NCI-H524 treated with DMSO at 0.1 percent for 48 hours (cell line): ENCODE data around the gene TSPAN18.

Experiments
- DNase-seq: peaks from one replicate; lab custom pipeline; 2025; lab: John Stamatoyannopoulos, UW

Gene TSPAN18

DNA sequence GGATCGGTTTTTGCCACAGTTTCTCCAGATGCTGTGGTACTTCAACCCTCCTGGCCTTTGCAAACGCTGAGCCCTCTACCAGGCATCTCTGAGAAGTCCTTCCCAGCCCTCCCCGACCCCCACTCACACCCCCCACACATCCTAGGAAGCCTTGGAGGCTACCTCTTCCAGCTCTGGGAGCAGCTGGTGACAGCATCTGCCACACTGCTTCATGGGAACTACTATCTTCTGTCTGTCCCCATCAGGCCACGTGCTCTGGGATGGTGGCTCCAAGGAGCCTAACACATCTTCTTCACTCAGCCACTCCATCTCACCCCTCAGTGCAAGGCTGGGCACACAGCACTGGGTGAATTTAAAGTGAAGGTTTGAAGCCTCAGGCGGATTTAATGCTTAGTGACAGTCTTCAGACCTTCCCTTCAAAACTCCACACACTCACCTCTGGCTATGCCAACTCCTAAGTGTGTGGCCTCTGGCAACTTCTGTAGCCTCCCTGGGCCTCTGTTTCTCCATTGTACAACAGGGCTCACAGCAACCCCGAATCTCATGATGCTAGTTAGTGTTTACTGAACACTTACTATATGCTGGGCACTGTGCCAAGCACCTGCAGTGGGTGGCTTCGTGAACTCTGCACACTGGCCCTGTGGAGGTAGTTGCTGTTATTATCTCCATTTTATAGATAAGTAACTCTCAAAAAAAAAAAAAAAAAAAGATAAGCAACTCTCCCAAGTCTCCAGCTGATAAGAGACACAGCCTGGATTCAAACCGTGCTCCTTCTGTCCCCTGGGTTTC, 231.2 kb downstream of the TSPAN18 start:
- peak; percentile 76 for DNase-seq

DNA sequence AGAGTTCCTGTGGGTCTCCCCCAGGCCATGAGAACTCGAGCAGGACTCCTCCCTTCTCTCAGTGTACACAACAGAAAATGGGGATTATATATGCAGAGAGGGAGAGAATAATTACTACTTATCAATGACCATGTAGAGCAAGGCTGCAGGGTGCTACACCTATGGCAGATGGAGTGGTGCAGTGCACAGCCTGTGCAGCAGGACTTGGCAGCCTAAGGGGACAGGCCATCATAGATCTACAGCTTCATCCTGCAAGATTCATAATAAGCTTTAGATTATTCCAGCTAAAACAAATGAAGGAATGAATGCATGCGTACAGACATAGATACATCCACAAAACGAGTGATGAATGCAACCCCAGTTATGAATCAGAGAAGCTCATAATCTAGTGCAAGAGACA, 232.3 kb downstream of the TSPAN18 start:
- DNase-seq, result no peak

DNA sequence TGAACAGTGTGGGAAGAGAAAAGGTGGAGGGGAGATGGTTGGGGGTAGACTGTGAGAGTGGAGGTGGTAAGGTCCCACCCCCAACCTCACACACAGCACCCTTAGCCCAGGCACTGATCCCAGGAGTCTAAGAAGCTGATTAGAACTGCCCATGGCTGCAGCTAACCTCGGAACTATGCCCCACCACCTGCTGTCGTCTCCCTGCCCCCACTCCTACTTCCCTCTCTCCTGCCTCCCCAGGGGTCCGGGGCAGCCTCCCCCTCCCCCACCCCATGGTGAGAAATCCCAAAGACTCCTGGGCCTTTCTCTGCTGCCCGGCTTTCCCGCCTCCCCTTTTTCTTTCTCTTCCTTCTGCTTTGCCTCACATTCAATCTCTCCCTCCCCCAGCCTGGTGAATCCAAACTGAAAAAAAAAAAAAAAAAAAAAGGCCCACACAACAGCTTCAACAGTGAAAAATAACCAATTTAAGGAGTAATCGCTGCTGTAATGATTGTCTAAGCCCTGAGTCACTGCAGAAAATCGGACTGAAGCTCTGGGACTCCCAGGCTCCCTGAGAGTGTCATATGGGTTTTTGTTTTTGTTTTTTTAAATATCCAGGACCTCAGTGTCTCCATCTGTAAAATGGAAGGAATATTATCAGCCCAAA, 233.6 kb downstream of the TSPAN18 start:
- DNase-seq, result no peak

DNA sequence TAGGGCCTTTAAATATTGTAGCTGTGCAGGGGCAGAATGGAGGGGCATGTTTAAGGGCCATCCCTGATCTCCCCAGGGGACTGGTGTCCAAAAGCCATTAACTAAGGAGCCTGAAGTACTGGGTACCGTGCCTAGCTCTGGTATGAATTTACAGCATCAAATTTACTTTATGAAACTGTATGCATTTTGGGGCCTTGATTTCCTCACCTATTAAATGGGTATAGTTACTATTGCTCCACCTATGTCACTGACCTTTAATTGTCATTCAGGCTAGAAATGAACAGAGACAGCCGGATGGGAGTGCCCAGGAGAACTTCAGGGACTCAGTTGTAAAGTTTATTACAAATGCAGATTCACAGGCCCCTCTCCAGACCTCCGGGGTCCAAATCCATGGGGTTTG, 235.7 kb downstream of the TSPAN18 start:
- no peak for DNase-seq

DNA sequence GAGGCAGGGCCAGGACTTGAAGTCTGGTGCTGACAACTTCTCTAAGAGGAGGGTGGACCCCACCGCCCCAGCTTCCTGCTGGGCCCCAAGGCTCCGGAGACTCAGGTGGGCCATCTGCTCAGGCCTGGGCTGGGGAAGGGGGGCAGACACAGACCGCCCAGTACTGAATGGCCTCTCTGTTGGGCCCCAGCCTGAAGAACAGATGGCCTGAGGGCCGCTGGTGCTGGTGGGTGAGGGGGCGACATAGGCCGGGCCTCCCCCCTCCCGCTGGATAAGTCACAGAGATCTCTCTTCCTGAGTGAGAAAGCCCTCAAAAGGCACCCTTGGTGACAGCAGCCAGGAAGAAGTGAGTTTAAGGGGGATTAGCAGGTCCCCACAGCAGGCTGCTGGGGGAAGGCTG, 236.4 kb downstream of the TSPAN18 start:
- peak; percentile 97 for DNase-seq

DNA sequence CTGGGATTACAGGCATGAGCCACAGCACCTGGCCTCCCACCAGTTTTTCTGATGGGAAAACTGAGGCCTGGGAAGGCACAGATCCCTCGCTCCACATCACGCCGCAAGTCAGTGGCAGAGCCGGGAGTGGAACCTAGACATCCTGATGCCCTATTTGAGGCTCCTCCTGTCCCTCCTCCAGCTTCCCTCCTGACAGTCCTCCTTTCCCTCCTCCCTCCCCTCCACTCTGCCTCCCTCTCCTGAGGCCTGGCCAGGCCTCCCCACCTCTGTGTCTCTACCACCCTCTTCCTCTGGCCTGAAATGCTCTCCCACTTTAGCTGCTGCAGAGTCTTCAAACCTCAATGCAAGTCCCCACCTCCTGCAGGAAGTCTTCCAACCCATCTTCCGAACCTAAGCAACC, 237.2 kb downstream of the TSPAN18 start:
- DNase-seq, result no peak

DNA sequence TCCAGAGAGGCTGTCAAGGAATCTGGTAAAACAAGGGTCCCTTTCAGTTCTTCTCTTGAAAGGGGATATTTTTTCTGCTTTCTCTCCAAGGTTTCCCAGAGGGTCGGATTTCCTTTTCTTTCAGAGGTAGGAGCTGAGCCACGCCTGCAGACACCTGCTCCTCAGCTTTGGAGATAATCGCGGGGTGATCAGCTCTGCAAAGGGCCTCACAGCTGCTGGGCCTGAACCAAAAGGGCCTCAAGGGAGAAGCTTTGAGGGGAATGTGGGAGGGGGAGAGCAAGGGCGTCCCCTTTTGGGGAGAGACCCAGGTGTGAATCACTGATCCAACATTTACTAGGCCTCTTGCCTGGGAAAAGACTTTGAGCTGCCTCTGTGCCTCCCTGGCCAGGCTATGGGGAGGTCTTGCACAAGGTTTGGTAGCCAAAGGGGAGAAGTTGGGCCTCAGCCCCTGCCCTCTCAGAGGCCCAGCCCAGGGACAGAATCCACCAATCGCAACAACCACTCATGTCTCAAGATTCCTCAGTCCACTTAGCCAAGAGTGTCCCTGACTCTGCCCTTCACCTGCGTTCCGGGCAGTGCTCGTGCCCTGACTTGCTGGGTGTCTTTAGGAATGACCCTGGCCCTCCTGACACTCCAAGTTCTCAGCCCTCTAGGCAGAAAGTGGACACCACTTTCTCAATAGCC, 237.9 kb downstream of the TSPAN18 start:
- DNase-seq, result peak; percentile 73

DNA sequence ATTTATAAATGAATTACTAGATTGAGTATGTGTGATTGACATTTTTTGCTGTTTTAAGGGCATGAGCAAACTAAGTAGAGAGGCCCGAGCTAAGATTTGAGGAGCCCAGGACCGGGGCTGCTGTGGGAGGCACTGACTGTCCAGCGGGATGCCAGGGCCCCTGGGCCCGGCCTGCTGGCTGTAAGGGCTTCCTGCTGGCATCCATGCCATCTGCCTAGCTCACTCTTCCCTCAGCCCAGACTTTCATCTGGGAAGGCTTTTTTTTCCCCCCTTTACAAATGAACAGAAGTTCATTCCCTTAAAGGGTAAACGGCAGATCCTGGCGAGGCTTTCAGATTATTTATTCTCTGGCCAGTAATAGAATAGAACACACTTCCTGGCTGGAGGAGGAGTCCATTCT, 239.9 kb downstream of the TSPAN18 start:
- no peak for DNase-seq

DNA sequence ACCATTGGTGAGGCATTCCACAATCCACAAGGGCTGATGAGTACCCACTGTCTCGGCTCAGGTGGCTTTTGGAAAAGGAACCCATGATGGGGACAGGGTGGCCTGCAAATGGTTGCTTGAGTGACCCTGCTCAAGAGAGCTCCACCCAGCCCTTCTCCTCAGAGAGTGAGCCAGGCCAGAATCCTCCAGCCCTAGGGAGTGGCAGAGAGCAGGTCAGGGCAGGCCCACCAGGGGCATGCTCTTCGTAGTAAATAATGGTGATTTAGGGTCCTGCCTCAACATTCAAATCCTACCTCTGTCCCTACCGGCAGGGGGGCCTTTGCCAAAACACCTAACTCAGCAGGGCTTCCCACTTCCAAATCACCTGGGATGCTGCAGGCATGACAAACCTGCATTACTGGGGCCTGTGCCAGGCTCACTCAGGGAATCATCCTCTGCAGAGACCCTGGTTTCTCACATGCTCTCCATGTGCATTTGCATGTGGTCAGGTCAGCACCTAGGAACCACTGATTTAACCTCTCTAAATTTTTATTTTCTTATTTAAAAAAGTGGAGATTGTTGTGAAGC, 241.3 kb downstream of the TSPAN18 start:
- no peak for DNase-seq

DNA sequence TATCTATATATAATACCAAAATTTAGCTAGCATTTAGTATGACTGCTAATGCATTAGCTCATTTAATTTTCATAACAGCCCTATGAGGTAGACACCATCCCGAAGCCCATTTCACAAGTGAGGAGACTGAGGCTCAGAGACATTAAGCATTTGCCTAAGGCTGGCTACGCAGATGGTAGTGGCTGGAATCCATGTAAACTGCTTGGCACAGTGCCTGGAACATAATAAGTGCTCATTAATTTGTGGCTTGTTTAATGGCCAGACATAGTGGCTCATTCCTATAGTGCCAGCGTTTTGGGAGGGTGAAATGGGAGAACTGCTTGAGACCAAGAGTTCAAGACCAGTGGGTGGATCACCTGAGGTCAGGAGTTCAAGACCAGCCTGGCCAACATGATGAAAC, 241.7 kb downstream of the TSPAN18 start:
- no peak for DNase-seq

DNA sequence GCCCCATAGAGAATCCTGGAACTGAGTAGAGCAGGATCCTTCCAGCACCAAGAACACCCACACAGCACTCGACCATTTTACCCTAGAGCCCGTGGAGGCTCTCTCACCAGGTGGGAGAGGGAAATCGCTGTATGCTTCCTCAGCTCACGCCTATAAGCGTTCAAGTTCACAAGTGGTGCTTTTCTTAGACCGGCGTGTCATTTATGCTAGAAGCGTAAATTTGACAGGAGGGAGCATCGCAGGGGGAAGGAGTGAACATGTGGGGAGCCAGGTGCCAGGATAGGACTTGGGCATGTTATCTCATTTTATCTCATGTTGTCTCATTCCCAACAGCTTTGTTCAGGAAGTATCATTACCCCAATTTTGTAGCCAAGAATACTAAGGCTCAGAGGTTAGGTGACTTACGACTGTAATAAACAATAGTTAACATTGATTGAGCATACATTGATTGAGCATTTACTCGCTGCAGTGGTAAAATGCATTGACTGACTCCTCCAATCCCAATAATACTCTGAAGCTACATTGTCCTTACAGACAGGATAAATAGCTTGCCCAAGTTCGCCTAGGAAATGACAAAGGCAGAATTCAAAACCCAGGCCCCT, 243.0 kb downstream of the TSPAN18 start:
- no peak for DNase-seq

DNA sequence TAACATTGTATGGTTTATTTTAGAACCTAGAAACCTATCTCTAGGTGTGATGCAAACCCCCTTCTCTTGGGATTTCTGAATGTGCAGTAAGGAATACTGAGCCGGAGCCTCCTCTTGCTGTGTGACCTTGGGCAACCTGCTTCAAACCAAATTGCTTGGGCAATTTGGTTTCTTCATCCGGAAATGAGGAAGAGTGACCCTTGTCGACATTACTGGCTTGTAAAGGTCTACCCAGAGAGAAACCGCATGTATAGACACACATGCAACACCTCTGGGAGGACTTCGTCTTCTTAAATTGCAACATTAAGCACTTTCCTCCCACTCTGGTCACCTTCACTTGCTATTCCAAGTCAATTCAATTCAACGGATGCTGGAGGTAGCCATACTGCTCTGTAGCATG, 243.5 kb downstream of the TSPAN18 start:
- DNase-seq, result no peak

DNA sequence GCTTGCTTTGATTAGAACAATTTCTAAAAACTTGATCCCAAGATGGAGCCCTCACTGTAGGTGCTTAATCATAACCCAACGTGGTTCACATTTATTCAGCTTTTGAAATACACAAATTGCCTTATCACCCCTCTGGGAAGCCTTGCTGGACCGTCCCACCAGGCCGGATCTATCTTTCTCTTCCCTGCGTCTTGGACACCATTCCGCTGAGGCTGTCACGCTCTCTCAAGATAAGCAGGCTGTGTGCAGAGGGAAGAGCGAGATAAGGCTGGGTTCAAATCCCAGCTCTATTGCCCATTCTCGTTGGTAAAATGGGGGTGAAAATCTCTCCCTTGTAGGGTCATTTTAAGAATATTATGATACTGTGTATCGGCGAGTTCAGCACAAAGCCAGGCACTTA, 244.4 kb downstream of the TSPAN18 start:
- no peak for DNase-seq

DNA sequence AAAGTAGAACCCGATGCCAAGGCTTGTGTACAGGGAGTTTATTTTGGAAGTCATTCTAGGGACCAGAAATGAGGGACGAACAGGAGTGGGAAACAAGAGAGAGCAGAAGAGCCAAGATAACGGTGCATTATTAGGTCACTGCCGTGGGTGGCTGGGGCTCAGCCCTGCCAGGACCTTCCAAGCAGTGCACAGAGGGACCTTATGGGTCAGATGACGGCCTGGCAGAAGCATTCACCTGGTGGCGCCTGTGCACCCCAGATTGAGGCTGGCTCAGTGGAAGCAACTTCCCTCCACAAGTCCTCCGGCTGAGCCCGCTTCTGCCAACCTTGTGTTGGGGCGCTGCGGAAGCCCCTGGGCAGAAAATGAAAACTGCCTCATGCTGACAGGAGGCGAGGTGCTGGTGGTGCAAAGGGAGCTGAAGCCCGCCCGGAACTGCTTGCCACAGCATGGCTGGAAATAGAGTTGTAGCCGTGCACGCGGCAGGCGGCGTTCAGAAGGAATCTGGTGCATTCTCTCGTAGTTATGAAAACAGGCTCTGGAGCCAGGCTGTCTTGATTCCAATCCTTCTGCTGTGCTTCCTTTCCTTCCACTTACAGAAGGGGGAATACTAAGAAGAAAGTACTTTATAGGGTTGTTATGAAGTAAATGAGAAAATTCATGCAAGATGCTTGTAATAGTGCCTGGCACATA, 246.1 kb downstream of the TSPAN18 start:
- no peak for DNase-seq

DNA sequence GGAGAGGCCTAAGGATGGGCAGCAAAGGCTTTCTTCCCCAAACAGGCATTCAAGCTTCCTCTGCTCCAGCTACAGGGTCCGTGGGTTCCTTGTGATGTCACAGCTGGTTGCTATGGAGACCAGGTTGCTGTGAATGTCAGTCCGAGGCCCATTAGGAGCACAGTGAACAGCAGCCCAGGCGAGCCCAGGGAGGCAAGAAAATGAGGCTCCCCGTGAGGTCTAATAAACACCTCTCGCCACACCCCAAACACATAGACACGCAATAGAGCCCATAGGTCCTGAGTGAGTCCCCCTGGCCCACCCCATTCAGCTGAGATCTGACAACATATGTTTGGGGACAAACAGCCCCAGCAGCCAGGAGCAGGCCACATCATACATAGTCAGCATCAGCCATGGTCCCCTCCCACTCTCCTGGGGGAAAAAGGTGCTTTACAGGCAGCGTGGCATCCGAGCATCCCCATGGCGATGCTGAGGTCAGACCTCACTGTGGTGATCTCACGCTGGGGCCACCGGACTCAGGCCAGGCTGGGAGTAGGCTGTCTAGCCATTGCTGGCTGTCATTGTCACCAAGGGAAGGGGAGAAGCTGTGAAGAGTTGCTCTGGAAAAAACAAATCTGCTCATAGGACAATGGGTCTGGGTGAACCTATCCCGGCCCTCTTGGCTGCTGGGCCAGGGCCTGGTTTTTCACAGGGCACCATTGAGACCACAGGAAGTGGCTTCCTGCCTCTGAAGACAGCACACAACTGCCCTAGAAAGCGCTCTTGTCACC, 247.1 kb downstream of the TSPAN18 start:
- no peak for DNase-seq

DNA sequence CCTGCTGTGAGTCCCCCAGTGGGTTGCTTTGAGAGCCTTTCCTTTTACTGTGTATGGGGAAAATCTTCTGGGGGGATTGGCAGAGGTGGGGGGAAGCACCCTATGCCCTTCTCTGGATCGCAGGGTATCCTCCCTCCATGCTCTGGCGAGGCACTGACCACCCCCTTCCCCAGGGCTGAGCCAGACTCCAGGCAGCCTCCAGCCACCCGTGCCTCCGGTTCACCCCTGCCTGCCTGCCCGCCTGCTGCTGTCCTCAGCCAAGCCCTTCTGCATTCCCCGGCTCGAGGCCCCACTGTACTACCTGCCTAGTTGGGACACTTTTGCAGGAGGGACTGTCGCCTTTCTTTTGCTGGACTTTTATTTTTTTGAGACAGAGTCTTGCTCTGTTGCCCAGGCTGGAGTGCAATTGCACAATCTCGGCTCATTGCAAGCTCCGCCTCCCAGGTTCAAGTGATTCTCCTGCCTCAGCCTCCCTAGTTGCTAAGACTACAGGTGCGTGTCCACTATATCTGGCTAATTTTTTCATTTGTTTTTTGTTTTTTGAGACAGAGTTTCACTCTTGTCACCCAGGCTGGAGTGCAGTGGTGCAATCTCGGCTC, 247.7 kb downstream of the TSPAN18 start:
- DNase-seq, result no peak

DNA sequence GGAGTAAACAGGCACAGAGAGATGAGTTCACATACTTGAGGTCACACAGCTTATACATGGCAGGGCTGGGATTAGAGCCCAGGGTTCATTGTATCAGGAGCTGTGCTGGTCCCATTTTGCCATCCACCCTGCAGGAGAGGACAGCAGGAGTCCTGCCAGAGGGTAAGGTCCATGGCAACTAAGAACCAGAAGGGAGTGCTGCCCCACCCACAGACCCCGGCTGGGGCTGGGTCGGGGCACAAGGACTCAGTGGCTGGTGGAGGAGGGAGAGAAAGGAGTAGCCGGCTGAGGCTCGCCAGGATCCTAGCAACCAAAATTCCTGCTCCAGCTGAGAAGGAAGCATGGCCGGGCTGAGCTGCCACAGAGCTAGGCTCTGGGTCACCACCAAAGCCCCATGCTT, 249.8 kb downstream of the TSPAN18 start:
- DNase-seq, result no peak

DNA sequence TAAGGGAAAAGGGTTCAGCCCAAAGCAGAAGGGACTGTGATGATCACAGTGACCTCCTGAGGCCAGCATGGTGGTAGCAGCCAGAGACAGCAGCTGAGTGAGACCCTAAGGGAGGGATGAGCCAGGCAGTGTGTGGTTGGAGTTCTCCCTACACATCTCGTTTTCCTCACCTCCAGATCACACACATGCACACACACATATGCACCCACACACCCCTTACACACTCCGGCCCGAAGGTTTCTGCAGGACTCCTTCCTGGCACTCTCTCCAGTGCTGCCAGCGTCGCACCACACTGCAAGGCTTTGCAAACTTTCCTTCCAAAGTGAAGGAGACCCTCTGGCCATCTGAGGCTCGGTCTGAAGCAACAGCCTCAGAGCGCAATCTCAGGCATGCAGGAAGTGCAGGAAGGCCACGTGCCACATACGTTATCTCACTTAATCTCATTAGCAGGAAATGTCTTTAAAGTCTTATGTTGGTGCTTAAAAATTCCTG, 250.8 kb downstream of the TSPAN18 start:
- no peak for DNase-seq

DNA sequence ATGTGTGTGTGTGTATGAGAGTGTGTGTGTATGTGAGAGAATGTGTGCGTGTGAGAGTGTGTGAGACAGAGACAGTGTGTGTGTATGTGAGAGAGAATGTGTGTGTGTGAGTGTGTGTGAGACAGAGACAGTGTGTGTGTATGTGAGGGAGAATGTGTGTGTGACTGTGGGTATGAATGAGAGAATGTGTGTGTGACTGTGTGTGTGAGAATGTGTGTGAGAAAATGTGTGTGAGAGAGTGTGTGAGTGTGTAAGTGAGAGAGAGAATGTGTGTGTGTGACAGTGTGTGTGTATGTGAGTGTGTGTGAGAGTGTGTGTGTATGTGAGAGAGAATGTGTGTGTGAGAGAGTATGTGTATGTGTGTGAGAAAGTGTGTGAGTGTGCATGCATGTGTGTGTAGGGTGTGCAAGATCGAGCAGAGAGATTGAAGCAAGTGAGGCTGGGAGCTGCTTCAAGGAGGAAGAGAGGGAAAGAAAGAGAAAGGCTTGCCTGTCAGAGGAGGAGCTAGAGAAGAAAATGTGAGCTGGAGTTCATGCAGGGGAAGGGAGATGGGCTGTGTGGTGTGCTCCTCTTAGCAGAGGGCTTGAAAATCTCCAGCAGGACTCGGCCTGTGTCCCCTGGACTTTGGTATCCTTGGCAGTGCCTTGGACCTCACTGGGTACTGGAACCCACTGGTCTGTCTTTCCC, 251.7 kb downstream of the TSPAN18 start:
- DNase-seq, result no peak

DNA sequence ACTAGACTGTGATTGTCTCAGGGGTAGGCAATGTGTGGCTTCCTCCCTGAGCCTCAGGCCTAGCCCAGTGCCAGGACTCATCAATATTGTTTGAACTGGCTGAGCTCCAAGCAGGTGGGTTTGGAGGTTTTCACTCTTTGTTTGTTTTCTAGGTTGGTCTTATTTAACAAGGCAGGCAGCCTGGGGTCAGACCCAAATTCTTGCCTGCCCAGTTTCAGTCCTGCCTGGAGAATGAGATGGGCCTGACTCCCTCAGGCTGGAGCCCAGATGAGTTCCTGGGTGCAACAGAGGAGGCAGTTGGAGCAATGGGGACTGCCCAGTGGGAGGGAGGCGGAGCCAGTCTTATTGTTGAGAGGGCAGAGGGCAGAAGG, 252.2 kb downstream of the TSPAN18 start:
- no peak for DNase-seq
